Sigmoid colon (tissue), 7 donors: Measurements from ENCODE around the gene NCOA7. TPM values are rescaled to one million over a fixed set of nuclear protein-coding genes. Genes with fewer than 3 reads are reported as not detected.
A peak's percentile ranks its signal among the peaks of the same experiment; 100 is the strongest.

Experiments
- DNase-seq: peaks from one replicate; pipeline ENCODE4 v3.0.0-alpha.2; 2019
- H3K27ac ChIP-seq, 4 donors: fragments of 200-600 bp; sonication (generic); one replicate each; pipeline ENCODE4 v1.5.1; 2016 to 2019; ENCODE audit warnings: mild to moderate bottlenecking in 1 of 4
- H3K27me3 ChIP-seq, 3 donors: fragments of 200-600 bp; sonication (generic); one replicate each; pipeline ENCODE4 v1.5.1; 2019; ENCODE audit warnings: mild to moderate bottlenecking in 1 of 3
- H3K36me3 ChIP-seq, 4 donors: fragments of 200-600 bp; sonication (generic); one replicate each; pipeline ENCODE4 v1.5.1; 2016 to 2019
- H3K4me1 ChIP-seq, 4 donors: fragments of 200-600 bp; sonication (generic); one replicate each; pipeline ENCODE4 v1.5.1; 2017 to 2019
- H3K4me3 ChIP-seq, 4 donors: fragments of 200-600 bp; sonication (generic); one replicate each; pipeline ENCODE4 v1.5.1; 2017 to 2019; ENCODE audit warnings: mild to moderate bottlenecking in 2 of 4, moderate library complexity in 1 of 4
- H3K9me3 ChIP-seq, 4 donors: fragments of 200-600 bp in 3 of 4; sonication (generic) in 3 of 4; one replicate each; pipeline versions ENCODE4 v1.5.1 to v1.6.1; 2013 to 2019
- EP300 ChIP-seq, 4 donors: sonication (generic); formaldehyde crosslinking; IDR thresholded peaks; one replicate each; pipeline ENCODE4 v1.6.1; 2017; ENCODE audit warnings: antibody characterized with exemption in 4 of 4
- POLR2A ChIP-seq, 2 donors: fragments of 450-650 bp; IDR thresholded peaks; one replicate each; pipeline ENCODE4 v1.6.1; 2016; ENCODE audit warnings: antibody characterized with exemption in 2 of 2, mild to moderate bottlenecking in 2 of 2, moderate library complexity in 2 of 2
- POLR2AphosphoS5 ChIP-seq, 4 donors: sonication (generic); formaldehyde crosslinking; IDR thresholded peaks; one replicate each; pipeline ENCODE4 v1.6.1; 2017; ENCODE audit warnings: antibody characterized with exemption in 4 of 4
- WGBS, 2 donors: extraction: QIAGEN DNeasy Blood & Tissue Kit; methylation state at CpG; one replicate each; pipeline ENCODE4 v1.1.7; 2013; 5-methylcytosine and 5-hydroxymethylcytosine counted together
- intact Hi-C: fragments of 100-400 bp; cut with DNase I; formaldehyde crosslinking; loops from one replicate; pipeline ENCODE4 v1.15.1; 2023
- polyA plus RNA-seq, 3 donors: library from polyadenylated mRNA; stranded (reverse); fragments of 200-250 nt; gene quantifications; one replicate each; pipeline ENCODE4 v1.2.3, GENCODE V29; 2013
- total RNA-seq, 4 donors: library from RNA; depleted of rRNA; stranded (reverse); fragments of >200 nt; gene quantifications; one replicate each; pipeline ENCODE4 v1.1.0, GENCODE V29; 2016
- TF ChIP-seq, protein P1 (sequence below), 4 experiments: fragments of 450-650 bp in 3 of 4; fragments of 200-600 bp in 1 of 4; IDR thresholded peaks; one replicate each; pipeline ENCODE4 v1.5.1; 2016 to 2019; ENCODE audit warnings: antibody characterized with exemption in 4 of 4, mild to moderate bottlenecking in 3 of 4, moderate library complexity in 2 of 4
- donor health status: healthy with polysubstance abuse.
- donor health status: Bipolar disorder and iron deficiency.
- donor health status: healthy.

The NCOA7 gene
- total and polyA plus RNA-seq, 7 donors: 15.6 to 48.3 (median 27.5) TPM

DNA sequence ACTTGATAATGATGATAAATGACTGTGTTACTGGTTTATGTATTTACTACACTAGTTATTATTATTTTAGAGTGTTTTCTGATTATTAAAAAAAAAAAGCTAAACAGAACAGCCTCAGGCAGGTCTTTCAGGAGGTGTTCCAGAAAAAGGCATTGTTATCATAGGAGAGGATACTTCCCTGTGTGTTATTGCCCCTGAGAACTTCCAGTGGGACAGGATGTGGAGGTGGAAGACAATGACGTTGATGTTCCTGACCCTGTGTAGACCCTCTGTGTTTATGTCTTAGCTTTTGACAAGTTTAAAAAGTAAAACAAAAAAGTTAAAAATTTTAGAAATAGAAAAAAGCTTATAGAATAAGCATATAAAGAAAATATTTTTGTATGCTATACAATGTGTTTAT is 49.1 kb downstream of the NCOA7 start:
- Histone ChIP-seq H3K27me3 (no peaks in the 10 kb centered on the region), H3K4me3 (no peak overlapping the region), H3K9me3 (no peaks in the 10 kb centered on the region), H3K4me1 (peaks cover 0 to 9% (median 2%) of the 10 kb centered on the region in 4 donors), H3K36me3 (no peaks in the 10 kb centered on the region), H3K27ac (no peak overlapping the region)
- TF ChIP-seq POLR2A (IDR thresholded peaks at IDR 0.05) (no peak), EP300 (IDR thresholded peaks at IDR 0.05) (no peak), POLR2AphosphoS5 (IDR thresholded peaks at IDR 0.05) (no peak)
- TF ChIP-seq, protein P1, sequence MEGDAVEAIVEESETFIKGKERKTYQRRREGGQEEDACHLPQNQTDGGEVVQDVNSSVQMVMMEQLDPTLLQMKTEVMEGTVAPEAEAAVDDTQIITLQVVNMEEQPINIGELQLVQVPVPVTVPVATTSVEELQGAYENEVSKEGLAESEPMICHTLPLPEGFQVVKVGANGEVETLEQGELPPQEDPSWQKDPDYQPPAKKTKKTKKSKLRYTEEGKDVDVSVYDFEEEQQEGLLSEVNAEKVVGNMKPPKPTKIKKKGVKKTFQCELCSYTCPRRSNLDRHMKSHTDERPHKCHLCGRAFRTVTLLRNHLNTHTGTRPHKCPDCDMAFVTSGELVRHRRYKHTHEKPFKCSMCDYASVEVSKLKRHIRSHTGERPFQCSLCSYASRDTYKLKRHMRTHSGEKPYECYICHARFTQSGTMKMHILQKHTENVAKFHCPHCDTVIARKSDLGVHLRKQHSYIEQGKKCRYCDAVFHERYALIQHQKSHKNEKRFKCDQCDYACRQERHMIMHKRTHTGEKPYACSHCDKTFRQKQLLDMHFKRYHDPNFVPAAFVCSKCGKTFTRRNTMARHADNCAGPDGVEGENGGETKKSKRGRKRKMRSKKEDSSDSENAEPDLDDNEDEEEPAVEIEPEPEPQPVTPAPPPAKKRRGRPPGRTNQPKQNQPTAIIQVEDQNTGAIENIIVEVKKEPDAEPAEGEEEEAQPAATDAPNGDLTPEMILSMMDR (IDR thresholded peaks at IDR 0.05): no peak
- no peak for DNase-seq
- intact Hi-C loops: no loop called here
- 69 to 79% methylated on average over 1 of the region's 1 CpG for WGBS, 2 donors

DNA sequence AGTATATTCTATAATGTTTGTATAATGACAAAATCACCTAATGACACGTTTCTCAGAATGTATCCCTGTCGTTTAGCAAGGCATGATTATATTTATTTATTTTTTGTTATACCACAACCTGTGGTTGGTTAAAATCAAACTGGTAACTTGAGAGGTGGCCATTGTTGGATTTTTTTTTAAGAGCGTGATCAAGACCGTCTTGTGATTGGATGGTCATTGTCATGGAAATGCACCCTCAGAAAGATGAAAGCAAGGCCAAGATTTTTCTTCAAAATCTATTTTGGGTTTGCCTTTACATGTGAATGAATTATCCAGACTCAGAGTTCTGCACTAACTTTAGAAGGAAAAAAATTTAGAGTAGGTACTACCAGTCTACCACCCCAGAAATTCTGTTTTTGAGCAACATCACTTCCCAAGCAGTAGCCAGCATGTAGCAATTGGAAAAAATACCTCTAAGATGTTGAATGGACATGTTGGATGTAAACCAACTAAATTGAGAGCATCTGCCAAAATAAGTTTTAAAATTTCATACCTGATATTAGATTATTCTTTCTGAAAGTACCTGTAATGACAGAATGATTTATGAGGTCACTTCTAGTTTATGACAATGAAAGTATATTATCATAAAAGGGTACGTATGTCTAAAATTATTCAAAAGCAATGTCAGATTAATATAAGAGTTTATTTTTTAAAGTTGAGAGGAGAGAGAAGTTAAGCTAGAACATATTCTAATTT is 50.8 kb downstream of the NCOA7 start:
- TF ChIP-seq POLR2A (IDR thresholded peaks at IDR 0.05) (no peak), EP300 (IDR thresholded peaks at IDR 0.05) (no peak), POLR2AphosphoS5 (IDR thresholded peaks at IDR 0.05) (no peak)
- TF ChIP-seq, protein P1 (IDR thresholded peaks at IDR 0.05): no peak
- H3K36me3 ChIP-seq: no peaks in the 10 kb centered on the region
- no peak overlapping the region for H3K27ac ChIP-seq
- H3K9me3 ChIP-seq: no peaks in the 10 kb centered on the region
- H3K4me1 ChIP-seq: no peaks in the 10 kb centered on the region
- 85 to 90% methylated on average over 5 of the region's 5 CpGs for WGBS, 2 donors
- no peak overlapping the region for H3K4me3 ChIP-seq
- no peak for DNase-seq
- intact Hi-C loops: no loop called here
- no peaks in the 10 kb centered on the region for H3K27me3 ChIP-seq

DNA sequence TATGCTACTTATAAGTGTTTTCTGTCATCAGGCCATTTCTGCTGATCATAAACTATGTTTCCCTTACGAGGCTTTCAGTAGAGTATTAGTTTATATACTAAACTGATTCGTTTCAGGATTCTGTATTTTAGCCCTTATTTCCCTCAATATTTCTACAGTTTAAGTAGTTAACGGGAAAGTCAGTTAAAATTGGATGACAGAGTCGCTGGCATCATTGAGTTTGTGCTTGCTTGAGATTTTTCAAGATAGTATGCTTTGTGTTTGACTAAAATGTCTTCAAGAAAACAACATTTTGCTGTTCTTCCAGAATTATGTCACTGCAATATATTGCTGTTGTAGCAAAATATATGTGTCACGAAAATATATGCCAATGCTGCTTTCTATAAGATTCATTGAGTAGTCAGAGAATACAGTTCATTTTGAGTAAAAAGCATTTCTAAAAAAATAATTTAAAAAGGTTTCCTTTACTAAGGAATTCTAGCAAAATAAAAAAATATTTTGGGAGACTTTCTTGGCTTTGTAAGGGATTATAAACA is 51.4 kb downstream of the NCOA7 start:
- no peaks in the 10 kb centered on the region for H3K4me1 ChIP-seq
- no peak for TF ChIP-seq POLR2AphosphoS5 (IDR thresholded peaks at IDR 0.05)
- no peak for TF ChIP-seq POLR2A (IDR thresholded peaks at IDR 0.05)
- no peak for TF ChIP-seq EP300 (IDR thresholded peaks at IDR 0.05)
- TF ChIP-seq, protein P1 (IDR thresholded peaks at IDR 0.05): no peak
- no peaks in the 10 kb centered on the region for H3K27me3 ChIP-seq
- 89 to 91% methylated on average over 5 of the region's 5 CpGs for WGBS, 2 donors
- no peak overlapping the region for H3K27ac ChIP-seq
- intact Hi-C loops: no loop called here
- no peaks in the 10 kb centered on the region for H3K9me3 ChIP-seq
- no peak for DNase-seq
- no peak overlapping the region for H3K4me3 ChIP-seq
- H3K36me3 ChIP-seq: no peaks in the 10 kb centered on the region

- Histone ChIP-seq H3K4me1 (no peaks in the 10 kb centered on the region), H3K27me3 (no peaks in the 10 kb centered on the region), H3K4me3 (no peak overlapping the region), H3K9me3 (no peaks in the 10 kb centered on the region), H3K36me3 (no peaks in the 10 kb centered on the region), H3K27ac (peak overlapping the region in 1 of 4 donors; percentile 41)
- no peak for DNase-seq
- TF ChIP-seq POLR2AphosphoS5 (IDR thresholded peaks at IDR 0.05) (no peak), EP300 (IDR thresholded peaks at IDR 0.05) (no peak), POLR2A (IDR thresholded peaks at IDR 0.05) (no peak)
- TF ChIP-seq, protein P1 (IDR thresholded peaks at IDR 0.05): no peak
- WGBS, 2 donors: 79 to 93% methylated on average over 1 of the region's 1 CpG
- intact Hi-C loops: no loop called here
Measured at GRCh38 chr6:125843593-125843992, 52.8 kb downstream of the NCOA7 start.
